Thyroid gland (tissue), 4 donors: Measurements from ENCODE around the gene BICD1.

Experiments used
- CTCF ChIP-seq, 6 experiments: fragments of 200-600 bp in 3 of 6; fragments of 450-650 bp in 3 of 6; sonication (generic) in 3 of 6; IDR thresholded peaks; one replicate each; pipeline ENCODE4 v1.5.1; 2016 to 2019; ENCODE audit warnings: antibody characterized with exemption in 6 of 6, mild to moderate bottlenecking in 2 of 6, inconsistent platforms in 1 of 6, moderate library complexity in 1 of 6
- POLR2A ChIP-seq, 2 donors: fragments of 450-650 bp; IDR thresholded peaks; one replicate each; pipeline ENCODE4 v1.6.1; 2017; ENCODE audit warnings: antibody characterized with exemption in 2 of 2, mild to moderate bottlenecking in 2 of 2, moderate library complexity in 1 of 2

GRCh38 chr12:32336261-32336660, 229.6 kb downstream of the BICD1 start:
- no peak for TF ChIP-seq CTCF (IDR thresholded peaks at IDR 0.05)
- TF ChIP-seq POLR2A (IDR thresholded peaks at IDR 0.05) = no peak
